Panc1 (cell line): ENCODE data around the gene ATR. TPM values are rescaled to one million over a fixed set of nuclear protein-coding genes. Genes with fewer than 3 reads are reported as not detected.

Experiments used
- ATAC-seq: fragments of 200-7000 bp; cut with Tn5 transposase; 2 replicates; pipeline ENCODE4 v1.9.1; 2020; ENCODE audit warnings: mild to moderate bottlenecking, moderate library complexity
- BruUV-seq: library from RNA; stranded (reverse); fragments of 400-500 nt; replicated peaks from 2 replicates; lab custom pipeline; 2021; lab: Mats Ljungman, UMichigan
- CTCF ChIA-PET: fragments of 300-600 bp; sonication (Branson Sonifier 250); formaldehyde crosslinking; loops from one replicate; lab custom pipeline; 2022; ENCODE audit warnings: antibody characterized with exemption; lab: Charles Lee
- POLR2A ChIA-PET: fragments of 300-600 bp; sonication (Branson Sonifier 250); formaldehyde crosslinking; loops from one replicate; lab custom pipeline; 2022; ENCODE audit warnings: antibody characterized with exemption; lab: Charles Lee
- DNase-seq: peaks from one replicate; pipeline ENCODE4 v3.0.0-alpha.2; 2010; ENCODE audit warnings: low read depth, low spot score
- H3K27ac ChIP-seq: 2 replicates; pipeline ENCODE4 v1.5.1; 2011; ENCODE audit warnings: mild to moderate bottlenecking, low read length, inconsistent platforms
- H3K27me3 ChIP-seq: fragments of 200-500 bp; sonication (Bioruptor generic); 2 replicates; pipeline ENCODE4 v1.6.0; 2014; ENCODE audit warnings: low read length, inconsistent platforms; ENCODE audit not compliant: control insufficient read depth, insufficient read depth
- H3K36me3 ChIP-seq: fragments of 200-500 bp; sonication (Bioruptor generic); 2 replicates; pipeline ENCODE4 v1.5.1; 2014; ENCODE audit warnings: inconsistent platforms, mild to moderate bottlenecking, low read length, moderate library complexity; ENCODE audit not compliant: control insufficient read depth, insufficient read depth
- H3K4me1 ChIP-seq: 2 replicates; pipeline ENCODE4 v1.5.1; 2011; ENCODE audit warnings: inconsistent platforms, mild to moderate bottlenecking, low read length, moderate library complexity; ENCODE audit not compliant: control insufficient read depth, insufficient read depth
- H3K4me3 ChIP-seq, 2 experiments: 2 replicates each; pipeline ENCODE4 v1.5.1; 2011 to 2012; ENCODE audit warnings: low read depth in 2 of 2, low read length in 2 of 2, mild to moderate bottlenecking in 2 of 2, inconsistent platforms in 1 of 2, moderate library complexity in 1 of 2
- H3K9me3 ChIP-seq: fragments of 200-500 bp; sonication (Bioruptor generic); 2 replicates; pipeline ENCODE4 v1.5.1; 2014; ENCODE audit warnings: low read depth, mild to moderate bottlenecking, inconsistent platforms, low read length, moderate library complexity; ENCODE audit not compliant: control insufficient read depth, insufficient read depth
- POLR2AphosphoS5 ChIP-seq: IDR thresholded peaks from 2 replicates; pipeline ENCODE4 v1.6.1; 2012; ENCODE audit warnings: mild to moderate bottlenecking, low read depth, low read length, moderate library complexity
- SIN3A ChIP-seq: IDR thresholded peaks from 2 replicates; pipeline ENCODE4 v1.6.1; 2012; ENCODE audit warnings: low read depth, mild to moderate bottlenecking, low read length, moderate library complexity, borderline replicate concordance; ENCODE audit not compliant: insufficient read depth
- TCF7L2 ChIP-seq: IDR thresholded peaks from 2 replicates; pipeline ENCODE4 v1.6.1; 2011; ENCODE audit warnings: mild to moderate bottlenecking, low read depth, low read length, inconsistent platforms
- in situ Hi-C: cut with HindIII; loops from 2 replicates; pipeline ENCODE4 v1.10.0; 2016; ENCODE audit warnings: low sequenced_read_pairs, low pct_unique_long_range_greater_than_20kb
- intact Hi-C: fragments of 100-400 bp; cut with micrococcal nuclease; formaldehyde crosslinking; loops from one replicate; pipeline ENCODE4 v1.10.0; 2022; ENCODE audit not compliant: unreplicated experiment
- total RNA-seq: library from RNA; stranded (reverse); gene quantifications from one replicate; pipeline ENCODE4 v1.2.1, GENCODE V29; 2021; ENCODE audit not compliant: unreplicated experiment
- TF ChIP-seq, protein P1 (sequence below): fragments of 450-650 bp; IDR thresholded peaks from 2 replicates; pipeline ENCODE4 v1.5.1; 2017; ENCODE audit warnings: mild to moderate bottlenecking
- TF ChIP-seq, protein P2 (sequence below), 2 experiments: IDR thresholded peaks; 2 replicates each; pipeline ENCODE4 v1.6.1; 2011 to 2012; ENCODE audit warnings: low read depth in 2 of 2, control low read depth in 1 of 2, low read length in 1 of 2, mild to moderate bottlenecking in 1 of 2, moderate library complexity in 1 of 2; ENCODE audit not compliant: insufficient read depth in 1 of 2

ATR gene
- total RNA-seq, 1 experiment from 2014 or later, result 38.6 TPM

DNA sequence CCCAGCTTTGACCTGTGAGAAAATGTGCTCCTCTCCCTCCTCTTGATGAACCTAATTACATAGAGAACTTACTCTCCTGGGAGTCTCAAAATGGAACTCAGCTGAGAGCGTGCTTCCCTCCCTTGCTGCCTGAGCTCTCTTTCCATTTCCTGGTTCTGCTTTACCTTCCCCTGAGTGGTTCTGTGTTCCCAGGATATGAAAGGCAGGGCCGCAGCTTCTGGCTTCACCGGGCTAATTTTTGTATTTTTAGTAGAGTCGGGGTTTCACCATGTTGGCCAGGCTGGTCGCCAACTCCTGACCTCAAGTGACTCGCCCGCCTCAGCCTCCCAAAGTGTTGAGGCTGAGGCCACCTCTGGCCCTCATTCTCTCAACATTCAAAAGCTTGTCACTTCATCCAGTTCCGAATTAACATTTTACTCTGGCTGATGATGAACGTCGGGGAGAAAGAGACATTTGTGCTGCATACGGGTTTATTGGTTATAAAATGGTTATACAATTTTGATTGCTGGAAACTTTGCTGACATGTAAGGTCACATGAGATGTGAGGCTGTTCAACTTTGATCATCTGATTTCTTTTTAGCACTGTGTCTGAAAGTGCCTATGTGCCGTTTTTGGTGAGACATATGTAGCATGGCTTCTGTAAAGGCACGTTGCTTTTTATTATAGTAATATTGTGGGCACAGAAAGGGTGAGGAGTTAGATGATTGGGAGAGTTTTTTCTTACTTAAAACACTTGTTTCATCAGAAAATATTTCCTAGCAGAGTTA lies 24.3 kb upstream of the ATR start:
- no peak overlapping the region for H3K27ac ChIP-seq
- intact Hi-C loops (loop anchor here (5.0 kb wide), 1 partner anchor 119 kb away; the partner anchor contains the start of gene TRPC1), in situ Hi-C loops (no loop called here)
- ChIA-PET CTCF (no interaction called here), POLR2A (no interaction called here)
- no peaks in the 10 kb centered on the region for H3K36me3 ChIP-seq
- no peak for ATAC-seq
- no peak overlapping the region for H3K4me3 ChIP-seq
- DNase-seq, result no peak
- H3K4me1 ChIP-seq, result peaks cover 6% of the 10 kb centered on the region
- TF ChIP-seq POLR2AphosphoS5 (no peak), TCF7L2 (no peak), SIN3A (no peak)
- TF ChIP-seq, protein P1, sequence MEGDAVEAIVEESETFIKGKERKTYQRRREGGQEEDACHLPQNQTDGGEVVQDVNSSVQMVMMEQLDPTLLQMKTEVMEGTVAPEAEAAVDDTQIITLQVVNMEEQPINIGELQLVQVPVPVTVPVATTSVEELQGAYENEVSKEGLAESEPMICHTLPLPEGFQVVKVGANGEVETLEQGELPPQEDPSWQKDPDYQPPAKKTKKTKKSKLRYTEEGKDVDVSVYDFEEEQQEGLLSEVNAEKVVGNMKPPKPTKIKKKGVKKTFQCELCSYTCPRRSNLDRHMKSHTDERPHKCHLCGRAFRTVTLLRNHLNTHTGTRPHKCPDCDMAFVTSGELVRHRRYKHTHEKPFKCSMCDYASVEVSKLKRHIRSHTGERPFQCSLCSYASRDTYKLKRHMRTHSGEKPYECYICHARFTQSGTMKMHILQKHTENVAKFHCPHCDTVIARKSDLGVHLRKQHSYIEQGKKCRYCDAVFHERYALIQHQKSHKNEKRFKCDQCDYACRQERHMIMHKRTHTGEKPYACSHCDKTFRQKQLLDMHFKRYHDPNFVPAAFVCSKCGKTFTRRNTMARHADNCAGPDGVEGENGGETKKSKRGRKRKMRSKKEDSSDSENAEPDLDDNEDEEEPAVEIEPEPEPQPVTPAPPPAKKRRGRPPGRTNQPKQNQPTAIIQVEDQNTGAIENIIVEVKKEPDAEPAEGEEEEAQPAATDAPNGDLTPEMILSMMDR, result no peak
- TF ChIP-seq, protein P2, sequence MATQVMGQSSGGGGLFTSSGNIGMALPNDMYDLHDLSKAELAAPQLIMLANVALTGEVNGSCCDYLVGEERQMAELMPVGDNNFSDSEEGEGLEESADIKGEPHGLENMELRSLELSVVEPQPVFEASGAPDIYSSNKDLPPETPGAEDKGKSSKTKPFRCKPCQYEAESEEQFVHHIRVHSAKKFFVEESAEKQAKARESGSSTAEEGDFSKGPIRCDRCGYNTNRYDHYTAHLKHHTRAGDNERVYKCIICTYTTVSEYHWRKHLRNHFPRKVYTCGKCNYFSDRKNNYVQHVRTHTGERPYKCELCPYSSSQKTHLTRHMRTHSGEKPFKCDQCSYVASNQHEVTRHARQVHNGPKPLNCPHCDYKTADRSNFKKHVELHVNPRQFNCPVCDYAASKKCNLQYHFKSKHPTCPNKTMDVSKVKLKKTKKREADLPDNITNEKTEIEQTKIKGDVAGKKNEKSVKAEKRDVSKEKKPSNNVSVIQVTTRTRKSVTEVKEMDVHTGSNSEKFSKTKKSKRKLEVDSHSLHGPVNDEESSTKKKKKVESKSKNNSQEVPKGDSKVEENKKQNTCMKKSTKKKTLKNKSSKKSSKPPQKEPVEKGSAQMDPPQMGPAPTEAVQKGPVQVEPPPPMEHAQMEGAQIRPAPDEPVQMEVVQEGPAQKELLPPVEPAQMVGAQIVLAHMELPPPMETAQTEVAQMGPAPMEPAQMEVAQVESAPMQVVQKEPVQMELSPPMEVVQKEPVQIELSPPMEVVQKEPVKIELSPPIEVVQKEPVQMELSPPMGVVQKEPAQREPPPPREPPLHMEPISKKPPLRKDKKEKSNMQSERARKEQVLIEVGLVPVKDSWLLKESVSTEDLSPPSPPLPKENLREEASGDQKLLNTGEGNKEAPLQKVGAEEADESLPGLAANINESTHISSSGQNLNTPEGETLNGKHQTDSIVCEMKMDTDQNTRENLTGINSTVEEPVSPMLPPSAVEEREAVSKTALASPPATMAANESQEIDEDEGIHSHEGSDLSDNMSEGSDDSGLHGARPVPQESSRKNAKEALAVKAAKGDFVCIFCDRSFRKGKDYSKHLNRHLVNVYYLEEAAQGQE (IDR thresholded peaks at IDR 0.05; ENCODE audit: insufficient read depth in 1 of 2, low read depth in 2 of 2, low read length in 1 of 2), result no peak
- BruUV-seq, result no TSS peak
- no peaks in the 10 kb centered on the region for H3K27me3 ChIP-seq
- H3K9me3 ChIP-seq, result no peaks in the 10 kb centered on the region

DNA sequence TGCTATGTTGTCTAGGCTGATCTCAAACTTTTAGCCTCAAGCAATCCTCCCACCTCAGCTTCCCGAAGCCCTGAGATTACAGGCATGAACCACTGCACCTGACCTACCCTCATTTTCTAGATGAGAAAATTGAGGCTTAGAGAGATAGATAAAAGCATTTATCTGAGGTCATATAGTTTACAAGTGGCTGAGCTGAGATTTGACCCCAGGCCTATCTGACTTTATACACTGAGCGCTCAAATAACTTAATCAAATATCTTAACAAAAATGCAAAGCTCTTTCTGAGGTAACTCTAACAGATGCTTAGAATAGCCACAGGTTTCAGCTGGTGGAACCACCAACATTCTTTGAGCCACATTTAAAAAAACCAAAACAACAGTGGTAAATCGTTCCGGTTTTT lies 23.2 kb upstream of the ATR start:
- no peaks in the 10 kb centered on the region for H3K9me3 ChIP-seq
- ChIA-PET CTCF (no interaction called here), POLR2A (no interaction called here)
- intact Hi-C loops (loop anchor here (5.0 kb wide), 1 partner anchor 121 kb away; the partner anchor contains the start of gene TRPC1), in situ Hi-C loops (no loop called here)
- no TSS peak for BruUV-seq
- DNase-seq (no peak), ATAC-seq (no peak)
- H3K36me3 ChIP-seq, result no peaks in the 10 kb centered on the region
- H3K27me3 ChIP-seq, result no peaks in the 10 kb centered on the region
- no peak overlapping the region for H3K27ac ChIP-seq
- TF ChIP-seq TCF7L2, result no peak
- TF ChIP-seq POLR2AphosphoS5, result no peak
- TF ChIP-seq, protein P1, result no peak
- TF ChIP-seq SIN3A, result no peak
- TF ChIP-seq, protein P2 (IDR thresholded peaks at IDR 0.05; ENCODE audit: insufficient read depth in 1 of 2, low read depth in 2 of 2, low read length in 1 of 2), result no peak
- no peak overlapping the region for H3K4me3 ChIP-seq
- peaks cover 14% of the 10 kb centered on the region for H3K4me1 ChIP-seq
